Esophagus squamous epithelium (tissue), 4 donors: ENCODE measurements around the gene FNDC11.

Source experiments
- POLR2A ChIP-seq, 4 donors: fragments of 450-650 bp; IDR thresholded peaks; one replicate each; pipeline ENCODE4 v1.6.1; 2017; ENCODE audit warnings: antibody characterized with exemption in 4 of 4, mild to moderate bottlenecking in 4 of 4, moderate library complexity in 3 of 4
- TF ChIP-seq, protein P1 (sequence below), 6 experiments: fragments of 450-650 bp in 4 of 6; fragments of 200-600 bp in 2 of 6; sonication (generic) in 2 of 6; IDR thresholded peaks; one replicate each; pipeline ENCODE4 v1.5.1; 2016 to 2019; ENCODE audit warnings: antibody characterized with exemption in 6 of 6, mild to moderate bottlenecking in 4 of 6, moderate library complexity in 4 of 6

DNA sequence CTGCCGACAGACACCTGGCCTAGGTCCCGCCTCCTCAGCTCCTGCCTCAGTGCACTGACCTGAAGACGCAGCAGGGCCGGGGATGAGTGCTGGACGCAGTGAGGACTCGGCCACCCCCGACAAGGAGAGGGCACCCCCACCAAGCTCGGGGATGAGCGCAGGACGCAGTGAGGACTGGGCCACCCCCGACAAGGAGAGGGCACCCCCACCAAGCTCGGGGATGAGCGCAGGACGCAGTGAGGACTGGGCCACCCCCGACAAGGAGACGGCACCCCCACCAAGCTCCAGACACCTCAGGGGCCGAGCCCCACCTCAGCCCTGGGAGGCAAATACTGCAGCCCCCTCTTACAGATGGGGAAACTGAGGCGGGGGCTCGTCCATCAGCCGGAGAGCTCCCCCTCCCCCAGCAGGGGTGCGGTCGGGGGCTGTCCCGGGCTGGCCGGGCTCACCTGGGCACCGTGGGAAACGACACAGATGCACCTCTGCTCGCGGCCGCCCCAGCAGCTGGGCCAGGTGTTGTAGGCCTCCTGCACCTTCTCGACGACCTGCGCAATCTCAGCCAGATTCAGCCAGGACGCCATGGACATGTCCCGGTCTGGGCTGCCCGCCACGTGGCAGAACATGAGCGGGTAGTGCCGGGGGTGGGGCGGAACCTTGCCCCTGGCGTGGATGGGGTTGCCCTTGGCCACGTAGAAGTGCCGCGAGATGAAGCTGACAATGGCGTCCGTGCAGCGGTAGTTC is 12.6 kb downstream of the FNDC11 start:
- TF ChIP-seq, protein P1, sequence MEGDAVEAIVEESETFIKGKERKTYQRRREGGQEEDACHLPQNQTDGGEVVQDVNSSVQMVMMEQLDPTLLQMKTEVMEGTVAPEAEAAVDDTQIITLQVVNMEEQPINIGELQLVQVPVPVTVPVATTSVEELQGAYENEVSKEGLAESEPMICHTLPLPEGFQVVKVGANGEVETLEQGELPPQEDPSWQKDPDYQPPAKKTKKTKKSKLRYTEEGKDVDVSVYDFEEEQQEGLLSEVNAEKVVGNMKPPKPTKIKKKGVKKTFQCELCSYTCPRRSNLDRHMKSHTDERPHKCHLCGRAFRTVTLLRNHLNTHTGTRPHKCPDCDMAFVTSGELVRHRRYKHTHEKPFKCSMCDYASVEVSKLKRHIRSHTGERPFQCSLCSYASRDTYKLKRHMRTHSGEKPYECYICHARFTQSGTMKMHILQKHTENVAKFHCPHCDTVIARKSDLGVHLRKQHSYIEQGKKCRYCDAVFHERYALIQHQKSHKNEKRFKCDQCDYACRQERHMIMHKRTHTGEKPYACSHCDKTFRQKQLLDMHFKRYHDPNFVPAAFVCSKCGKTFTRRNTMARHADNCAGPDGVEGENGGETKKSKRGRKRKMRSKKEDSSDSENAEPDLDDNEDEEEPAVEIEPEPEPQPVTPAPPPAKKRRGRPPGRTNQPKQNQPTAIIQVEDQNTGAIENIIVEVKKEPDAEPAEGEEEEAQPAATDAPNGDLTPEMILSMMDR (IDR thresholded peaks at IDR 0.05) = no peak
- no peak for TF ChIP-seq POLR2A (IDR thresholded peaks at IDR 0.05)
